Fibroblast of skin of right biceps (primary cell): ENCODE results near the gene EZR.

Experiments
- DNase-seq: peaks from one replicate; pipeline ENCODE4 v3.0.0-alpha.2; 2013

EZR gene

GRCh38 chr6:158819213-158819976 is at the start of gene EZR:
Gene EZR, minus strand, starts transcription at chr6:158819368. Its CDS starts 1,275 bp downstream, at chr6:158818093.
- peak; percentile 79 for DNase-seq

- no peak for DNase-seq
Measured at GRCh38 chr6:158868122-158868480, 48.9 kb upstream of the EZR start.

GRCh38 chr6:158867381-158868121 is 48.4 kb upstream of the EZR start:
- no peak for DNase-seq

- no peak for DNase-seq
Measured at GRCh38 chr6:158865769-158866168, 46.6 kb upstream of the EZR start.

GRCh38 chr6:158863646-158864045 is 44.5 kb upstream of the EZR start:
- peak; percentile 81 for DNase-seq

- DNase-seq = no peak
Measured at GRCh38 chr6:158861686-158862381, 42.7 kb upstream of the EZR start.

- no peak for DNase-seq
Measured at GRCh38 chr6:158860279-158860865, 41.2 kb upstream of the EZR start.

- no peak for DNase-seq
Measured at GRCh38 chr6:158856261-158856660, 37.1 kb upstream of the EZR start.

GRCh38 chr6:158854214-158855101 is 35.3 kb upstream of the EZR start:
- DNase-seq = peak; percentile 67

GRCh38 chr6:158853880-158854213 is 34.7 kb upstream of the EZR start:
- DNase-seq = no peak

GRCh38 chr6:158853072-158853879 is 34.1 kb upstream of the EZR start:
- DNase-seq = peak; percentile 92

- no peak for DNase-seq
Measured at GRCh38 chr6:158852312-158853071, 33.3 kb upstream of the EZR start.

- peak; percentile 41 for DNase-seq
Measured at GRCh38 chr6:158850807-158851115, 31.6 kb upstream of the EZR start.

GRCh38 chr6:158849899-158850806 is 31.0 kb upstream of the EZR start:
- peak; percentile 97 for DNase-seq

GRCh38 chr6:158848490-158848895 is 29.3 kb upstream of the EZR start:
- DNase-seq = no peak

- no peak for DNase-seq
Measured at GRCh38 chr6:158847786-158848185, 28.6 kb upstream of the EZR start.

GRCh38 chr6:158847012-158847529 is 27.9 kb upstream of the EZR start:
- no peak for DNase-seq

GRCh38 chr6:158843751-158844683 is 24.8 kb upstream of the EZR start:
- DNase-seq = no peak
